Heart left ventricle (tissue), 13 donors: ENCODE data around the gene ABHD12B.

Experiments
- CTCF ChIP-seq, 12 donors: fragments of 200-600 bp; sonication (generic) in 4 of 12; IDR thresholded peaks; one replicate each; pipeline versions ENCODE4 v1.5.0 to v1.8.0; 2018 to 2022; ENCODE audit warnings: antibody characterized with exemption in 12 of 12, mild to moderate bottlenecking in 5 of 12
- POLR2A ChIP-seq, 2 donors: fragments of 450-650 bp; IDR thresholded peaks; one replicate each; pipeline ENCODE4 v1.6.1; 2017; ENCODE audit warnings: antibody characterized with exemption in 2 of 2, mild to moderate bottlenecking in 2 of 2, moderate library complexity in 2 of 2
- donor health status: ischemic (EF 13 %, LVEDD 7.1; RV severe dilation, severe dysfunction).
- donor health status: DM: no; HTN: yes; CAD: no.
- donor health status: DM: no; HTN: no; CAD: no.
- donor health status: ischemic (EF 25% LVEDD 6.9; RV normal size, moderate dysfunction).
- donor health status: ischemic (EF 25% LVEDD 5.7; RV mildly dilated, moderate dysfunction).
- donor health status: ischemic (EF 35%, LVEDD 5.7; RV mildly dilated, moderate dysfunction).
- donor health status: nonischemic (EF 11% LVEDD 7.7; RV severe dilation, severe dysfunction).
- donor health status: DM: yes; HTN: yes; CAD: no.
- donor health status: PGD.
- donor health status: ischemic (EF 29% LVEDD 5.4; RV normal size, mild dysfunction).
- donor health status: nonischemic (EF 23%, LVEDD 6.1; RV moderate dilation, normal function).

GRCh38 chr14:50835280-50835679 lies 36.6 kb upstream of the ABHD12B start:
- no peak for TF ChIP-seq POLR2A (IDR thresholded peaks at IDR 0.05)
- TF ChIP-seq CTCF (IDR thresholded peaks at IDR 0.05): no peak
